DMS53 treated with DMSO at 0.1 percent for 48 hours (cell line): ENCODE data around the gene TPCN1.

Source experiments
- DNase-seq: peaks from one replicate; lab custom pipeline; 2025; ENCODE audit not compliant: unreplicated experiment; lab: John Stamatoyannopoulos, UW

TPCN1 gene

DNA sequence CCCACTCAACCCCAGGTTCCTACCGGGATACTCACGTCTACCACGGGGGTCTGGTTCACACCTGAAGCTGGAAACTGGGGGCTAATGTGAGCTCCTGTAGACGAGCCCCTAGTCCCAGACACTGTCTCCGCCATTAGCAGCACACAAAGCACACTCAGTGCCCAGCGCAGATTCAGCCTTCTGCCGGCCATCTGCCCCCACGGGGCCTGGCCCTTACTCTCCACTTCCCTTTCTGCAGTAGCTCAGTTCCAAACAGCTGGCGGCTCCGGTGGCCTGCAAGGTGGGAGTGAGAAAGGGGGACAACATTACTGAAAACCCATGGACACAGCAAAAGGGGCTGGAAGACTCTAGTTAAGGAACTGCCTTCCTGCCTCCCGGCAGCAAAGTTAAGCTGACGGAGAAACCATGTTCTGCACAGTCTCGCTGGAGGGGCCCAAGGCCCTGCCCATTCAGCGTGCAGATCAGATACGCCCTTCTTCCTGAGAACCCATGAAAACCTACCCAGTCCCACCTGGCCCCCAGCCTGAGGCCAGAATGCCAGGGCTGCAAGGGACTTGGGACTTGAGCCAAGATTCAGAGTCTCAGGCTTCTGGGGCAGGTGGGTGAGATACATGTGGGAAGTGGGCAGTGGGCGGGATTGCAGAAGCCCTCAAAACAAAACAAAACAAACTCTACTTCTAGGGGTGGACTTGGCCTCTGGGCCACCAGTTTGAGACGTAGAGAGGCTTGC, 111.6 kb downstream of the TPCN1 start:
- no peak for DNase-seq

DNA sequence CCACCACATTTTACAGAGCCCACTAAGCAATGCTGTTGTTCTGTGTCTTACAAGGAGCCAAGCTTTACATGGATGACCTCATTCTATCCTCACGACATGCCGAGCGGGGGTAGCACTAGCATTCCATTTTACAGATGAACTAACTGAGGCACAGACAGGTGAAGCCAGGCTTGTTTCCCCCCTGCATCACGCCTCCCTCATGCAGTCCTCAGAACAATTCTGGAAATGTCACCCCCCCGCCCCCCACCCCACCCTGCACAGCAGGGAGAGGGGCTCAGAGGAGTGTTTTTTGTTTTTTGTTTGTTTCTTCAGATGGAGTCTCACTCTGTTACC, 112.1 kb downstream of the TPCN1 start:
- no peak for DNase-seq

DNA sequence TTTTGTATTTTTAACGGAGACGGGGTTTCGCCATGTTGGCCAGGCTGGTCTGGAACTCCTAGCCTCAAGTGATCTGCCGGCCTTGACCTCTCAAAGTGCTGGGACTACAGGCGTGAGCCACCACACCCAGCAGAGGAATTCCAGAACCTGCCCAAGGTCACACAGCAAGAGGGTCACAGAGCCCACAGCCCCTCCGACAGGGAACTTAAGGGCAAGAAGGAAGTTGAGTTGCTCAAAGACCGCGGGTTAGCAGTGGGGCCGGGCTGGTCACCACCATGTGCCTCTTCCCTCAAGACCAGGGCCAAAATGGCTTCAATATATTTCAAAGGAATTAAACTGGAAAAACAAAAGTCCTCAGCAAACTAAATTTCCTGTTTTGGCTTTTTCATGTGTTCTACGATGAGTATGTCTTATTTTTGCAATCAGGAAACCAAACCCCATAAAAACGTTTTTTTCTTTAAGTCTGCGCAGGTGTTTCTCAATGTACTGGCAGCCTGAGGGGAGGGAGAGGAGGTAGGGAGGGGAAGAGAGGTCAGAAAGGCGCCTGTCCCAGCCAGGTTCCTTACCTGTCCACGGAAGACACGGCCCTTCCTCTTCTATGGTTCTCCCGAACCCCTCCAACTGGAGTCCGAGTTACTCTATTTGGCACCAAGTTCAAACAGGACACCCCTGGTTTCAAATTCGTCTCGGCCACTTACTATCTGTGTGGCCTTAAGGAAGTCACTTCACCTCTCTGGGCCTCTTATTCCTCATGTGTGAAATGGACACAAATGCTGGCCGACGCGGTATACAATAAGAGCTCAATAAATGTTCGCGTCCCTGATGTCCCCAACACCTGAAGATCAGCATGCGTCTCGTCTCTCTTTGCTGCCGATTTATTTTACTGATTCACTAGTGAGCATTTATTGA, 112.9 kb downstream of the TPCN1 start:
- no peak for DNase-seq

DNA sequence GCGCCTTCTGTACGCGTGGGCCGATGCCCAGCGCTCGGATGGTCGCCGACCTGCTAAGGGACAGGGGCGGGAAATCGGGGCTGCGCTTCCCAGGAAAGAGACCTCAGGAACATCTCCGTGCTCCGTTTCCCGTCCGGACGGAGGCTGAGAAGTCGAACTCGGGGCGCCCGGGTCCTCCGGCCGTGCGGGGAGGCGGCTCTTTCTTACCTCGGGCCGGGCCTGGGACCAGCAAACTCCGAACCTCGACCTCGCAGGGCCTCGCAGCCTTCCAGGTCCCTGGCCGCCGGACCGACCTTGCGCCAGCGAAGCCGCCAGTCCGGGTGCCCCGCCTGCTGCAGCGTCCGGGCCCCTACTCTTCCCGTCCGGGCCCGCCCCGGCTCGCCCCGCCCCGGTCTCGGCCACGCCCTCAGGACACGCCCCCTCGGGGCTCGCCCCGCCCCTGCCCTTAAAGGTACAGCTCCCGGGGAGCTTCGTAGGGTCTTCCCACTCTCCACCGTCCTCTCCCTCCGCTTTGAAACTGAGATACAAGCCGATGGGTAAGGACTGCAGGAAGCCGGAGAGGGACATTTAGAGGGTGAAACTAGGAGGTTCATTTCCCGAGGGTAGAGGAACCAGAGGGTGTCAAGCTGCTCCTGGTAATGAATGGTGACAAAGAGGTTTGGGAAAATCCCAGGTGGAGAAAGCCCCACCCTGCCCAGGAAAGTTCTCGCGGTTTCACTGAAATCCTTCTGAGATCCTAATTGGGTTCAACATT, 113.7 kb downstream of the TPCN1 start, which contains the start of gene SLC8B1:
Gene SLC8B1 (minus strand): TSS at position 324 of the 754 bp plus-strand sequence. CDS start 2,231 bp downstream, outside the sequence.
- peak; percentile 59 for DNase-seq

DNA sequence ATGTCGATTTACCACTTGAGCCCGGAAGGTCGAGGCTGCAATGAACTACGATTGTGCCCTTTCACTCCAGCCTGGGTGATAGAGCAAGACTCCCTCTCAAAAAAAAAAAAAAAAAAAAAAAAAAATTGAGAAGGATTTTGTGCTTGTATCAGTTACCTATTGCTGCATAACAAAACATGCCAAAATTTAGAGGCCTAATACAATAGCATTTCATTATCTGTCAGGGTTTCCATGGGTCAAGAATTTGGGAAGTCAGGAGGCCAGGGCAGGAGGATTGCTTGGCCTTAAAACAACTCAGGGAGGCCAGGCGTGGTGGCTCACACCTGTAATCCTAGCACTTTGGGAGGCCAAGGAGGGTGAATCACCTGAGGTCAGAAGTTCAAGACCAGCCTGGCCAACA, 118.3 kb downstream of the TPCN1 start:
- DNase-seq: no peak

DNA sequence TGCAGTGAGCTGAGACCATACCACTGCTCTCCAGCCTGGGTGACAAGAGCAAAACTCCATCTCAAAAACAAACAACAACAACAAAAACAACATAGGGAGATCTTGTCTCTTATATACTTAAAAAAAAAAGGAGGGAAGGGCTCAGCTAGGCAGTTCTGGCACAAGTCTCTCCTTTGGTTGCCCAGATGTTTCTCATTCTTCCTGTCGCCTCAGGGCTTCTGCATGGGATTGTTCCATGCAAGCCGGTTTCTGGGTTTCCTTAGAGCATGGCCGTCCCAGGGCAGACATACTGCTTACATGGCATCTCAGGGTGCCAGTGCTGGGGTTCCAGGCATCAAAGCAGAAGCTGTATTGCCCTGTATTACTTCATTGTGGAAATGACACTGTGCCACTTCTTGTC, 118.8 kb downstream of the TPCN1 start:
- DNase-seq: no peak

DNA sequence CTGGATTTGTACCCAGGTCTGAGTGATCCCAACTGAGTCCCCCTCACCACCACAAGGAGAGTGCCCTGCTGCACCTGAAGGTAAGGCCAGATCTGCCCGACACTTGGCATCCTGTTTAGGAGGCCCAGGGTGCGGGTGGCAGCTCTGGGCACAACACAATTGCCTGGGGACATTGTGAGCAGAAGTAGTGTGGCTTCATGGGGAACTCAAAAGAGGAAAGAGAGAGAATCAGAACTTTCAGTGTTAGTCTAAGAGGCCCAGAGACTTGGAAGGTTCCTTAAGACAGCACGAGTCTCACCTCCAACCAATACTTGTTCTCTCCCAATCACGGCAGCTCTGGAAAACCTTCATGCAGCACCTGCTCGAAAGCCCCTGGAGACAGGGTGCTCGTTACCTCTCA, 120.3 kb downstream of the TPCN1 start:
- no peak for DNase-seq

DNA sequence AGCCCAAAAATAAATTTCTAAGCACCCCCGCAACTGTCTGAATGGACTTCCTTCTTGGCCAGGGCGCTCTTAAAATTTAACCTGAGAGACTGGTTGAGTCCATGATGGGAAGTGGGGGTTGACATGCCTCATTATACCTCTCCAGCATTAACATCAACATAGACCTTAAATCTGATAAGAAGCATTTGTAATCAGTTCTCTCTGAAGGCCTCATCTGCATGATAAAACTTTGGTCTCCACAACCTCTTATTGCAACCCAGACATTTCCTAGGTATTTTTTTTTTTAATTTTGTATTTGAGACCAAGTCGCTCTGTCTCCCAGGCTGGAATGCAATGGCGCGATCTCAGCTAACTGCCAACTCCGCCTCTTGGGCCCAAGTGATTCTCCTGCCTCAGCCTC, 124.1 kb downstream of the TPCN1 start:
- no peak for DNase-seq

DNA sequence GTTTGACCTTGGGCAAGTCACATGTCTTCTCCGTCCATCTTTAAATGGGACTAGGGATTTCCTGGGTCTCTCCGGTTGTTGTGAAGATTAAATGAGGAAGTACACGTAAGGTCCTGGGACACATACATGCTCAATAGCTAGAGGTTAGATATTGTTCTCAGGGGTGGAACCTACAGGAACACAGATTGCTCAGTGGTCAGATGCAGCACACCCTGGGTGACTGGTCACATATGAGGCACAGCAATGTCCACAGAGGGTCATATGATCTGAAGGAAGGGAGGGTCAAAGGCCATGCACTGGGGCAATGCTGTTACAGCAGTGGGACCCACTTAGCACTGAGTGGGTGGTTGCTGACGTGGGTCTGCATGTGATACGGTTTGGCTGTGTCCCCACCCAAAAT, 125.1 kb downstream of the TPCN1 start:
- DNase-seq: no peak

DNA sequence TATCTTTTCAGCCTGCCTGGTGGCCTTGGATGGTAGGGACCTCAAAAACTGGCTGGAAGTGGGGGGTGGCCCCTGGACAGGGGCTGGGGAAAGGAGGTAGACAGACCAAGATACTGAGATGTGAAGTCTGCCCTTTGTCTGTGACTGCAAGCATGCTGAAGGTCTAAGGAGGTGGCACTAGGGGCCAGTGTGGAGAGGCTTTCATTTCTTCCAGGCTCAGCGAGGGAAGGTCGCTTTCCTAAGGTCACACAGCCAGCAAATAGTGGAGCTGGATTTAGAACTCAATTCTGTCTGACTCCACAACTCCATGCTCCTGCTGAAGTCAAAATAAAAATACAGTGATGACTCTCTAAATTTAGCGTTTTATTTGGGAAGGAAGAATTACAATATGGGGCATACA, 125.8 kb downstream of the TPCN1 start:
- DNase-seq: no peak

DNA sequence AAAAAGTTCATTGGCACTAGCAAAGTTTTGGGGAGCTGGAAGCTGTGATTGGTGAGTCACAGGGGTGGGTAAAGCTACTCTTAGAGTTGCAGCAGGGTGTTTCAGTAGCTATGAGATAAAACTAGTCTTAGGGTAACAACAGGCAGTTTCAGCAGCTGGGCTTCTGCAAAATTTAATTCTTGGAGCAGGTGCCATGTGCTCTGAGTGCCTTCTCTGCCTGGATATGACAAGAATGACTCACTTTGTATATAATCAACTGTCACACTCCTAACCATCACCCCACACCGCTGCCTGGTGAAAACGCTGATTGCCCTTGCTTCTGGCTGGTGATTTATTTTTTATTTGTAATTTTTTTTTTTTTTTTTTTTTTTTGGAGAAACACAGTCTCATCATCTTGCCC, 126.6 kb downstream of the TPCN1 start:
- no peak for DNase-seq
